Pancreas (tissue), 10 donors: ENCODE data around the gene PPP3R1. TPM values are rescaled to one million over a fixed set of nuclear protein-coding genes. Genes with fewer than 3 reads are reported as not detected.
A peak's percentile ranks its signal among the peaks of the same experiment; 100 is the strongest.

Experiments used
- ATAC-seq, 4 donors: fragments of 200-7000 bp; cut with Tn5 transposase; one replicate each; pipeline versions ENCODE4 v1.8.0 to v1.9.1; 2020; ENCODE audit warnings: mild to moderate bottlenecking in 4 of 4, moderate library complexity in 4 of 4
- DNase-seq, 6 donors: peaks; one replicate each; pipeline ENCODE4 v3.0.0-alpha.2; 2020
- FAIRE-seq: peaks from 2 replicates; lab custom pipeline; 2012; peaks lifted over from hg19 to GRCh38; lab: Jason Lieb, UNC
- H3K27ac ChIP-seq, 4 donors: fragments of 200-600 bp; sonication (generic); 1 replicate in 3 of 4; 2 replicates in 1 of 4; pipeline versions ENCODE4 v1.5.0 to v1.8.0; 2020
- H3K27me3 ChIP-seq, 4 donors: fragments of 200-600 bp; one replicate each; pipeline ENCODE4 v1.8.0; 2021
- H3K36me3 ChIP-seq, 3 donors: fragments of 200-600 bp; sonication (generic) in 1 of 3; one replicate each; pipeline versions ENCODE4 v1.5.0 to v1.8.0; 2020 to 2021
- H3K4me1 ChIP-seq, 3 donors: fragments of 200-600 bp; one replicate each; pipeline ENCODE4 v1.8.0; 2021
- H3K4me3 ChIP-seq, 4 donors: fragments of 200-600 bp; sonication (generic) in 2 of 4; one replicate each; pipeline versions ENCODE4 v1.5.0 to v1.8.0; 2020 to 2021
- H3K9me3 ChIP-seq, 4 donors: fragments of 200-600 bp; one replicate each; pipeline ENCODE4 v1.8.0; 2021
- WGBS, 2 donors: extraction: QIAGEN DNeasy Blood & Tissue Kit; methylation state at CpG; one replicate each; pipeline ENCODE4 v1.1.7; 2013; 5-methylcytosine and 5-hydroxymethylcytosine counted together
- intact Hi-C, 3 donors: fragments of 100-400 bp; cut with DNase I; formaldehyde crosslinking; loops; one replicate each; pipeline versions ENCODE4 v1.11.1 to v1.14.2; 2022
- polyA plus RNA-seq, 2 donors: library from polyadenylated mRNA; stranded (reverse); fragments of 200-250 nt; gene quantifications; one replicate each; pipeline ENCODE4 v1.2.3, GENCODE V29; 2013
- total RNA-seq, 6 donors: library from RNA; stranded (reverse); fragmentation: NEBNext Ultra II Directional in 4 of 6; extraction: Animal tissue kit (Norgen Biotek cat#: 25700) in 4 of 6; gene quantifications; one replicate each; pipeline versions ENCODE4 v1.2.1 to v1.2.4, GENCODE V29; 2021 to 2023
- TF ChIP-seq, protein P1 (sequence below), 4 donors: fragments of 200-600 bp; sonication (generic) in 3 of 4; IDR thresholded peaks; one replicate each; pipeline versions ENCODE4 v1.5.0 to v1.8.0; 2021; ENCODE audit warnings: antibody characterized with exemption in 4 of 4
- donor health status: healthy with polysubstance abuse.
- donor health status: DM: no; HTN: no; CAD: no; lungs with moderate emphysema.
- donor health status: DM: no; HTN: no; CAD: no.
- donor health status: control.
- donor health status: control.
- donor health status: Bipolar disorder and iron deficiency.
- donor health status: DM: yes; HTN: yes; CAD: no.
- donor health status: DM: no; HTN: no; CAD: no.
- donor health status: DM: no; HTN: no; CAD: no.
- donor health status: DM: yes; HTN: yes; CAD: no.

The PPP3R1 gene
- total and polyA plus RNA-seq, 8 donors, result 6.1 to 27.4 (median 19.6) TPM

DNA sequence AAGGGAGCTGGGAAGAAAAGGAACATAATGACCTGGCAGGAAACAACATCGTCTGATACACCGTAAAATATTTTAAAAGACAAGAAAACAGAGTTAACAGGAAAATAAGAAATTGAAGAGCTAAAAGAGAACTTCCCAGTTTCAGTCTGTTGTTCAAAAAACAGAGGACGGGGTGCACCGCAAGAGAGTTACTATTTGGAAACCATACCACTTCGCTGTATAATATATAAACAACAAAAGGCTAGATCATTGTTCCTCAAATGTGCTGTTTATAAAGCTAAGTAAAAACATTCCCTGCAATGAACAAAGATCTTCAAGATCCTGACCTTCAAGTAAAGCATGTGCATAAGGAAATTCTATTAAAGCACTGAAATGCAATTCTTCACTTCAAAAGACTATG lies 2.1 kb downstream of the PPP3R1 start:
- TF ChIP-seq, protein P1, sequence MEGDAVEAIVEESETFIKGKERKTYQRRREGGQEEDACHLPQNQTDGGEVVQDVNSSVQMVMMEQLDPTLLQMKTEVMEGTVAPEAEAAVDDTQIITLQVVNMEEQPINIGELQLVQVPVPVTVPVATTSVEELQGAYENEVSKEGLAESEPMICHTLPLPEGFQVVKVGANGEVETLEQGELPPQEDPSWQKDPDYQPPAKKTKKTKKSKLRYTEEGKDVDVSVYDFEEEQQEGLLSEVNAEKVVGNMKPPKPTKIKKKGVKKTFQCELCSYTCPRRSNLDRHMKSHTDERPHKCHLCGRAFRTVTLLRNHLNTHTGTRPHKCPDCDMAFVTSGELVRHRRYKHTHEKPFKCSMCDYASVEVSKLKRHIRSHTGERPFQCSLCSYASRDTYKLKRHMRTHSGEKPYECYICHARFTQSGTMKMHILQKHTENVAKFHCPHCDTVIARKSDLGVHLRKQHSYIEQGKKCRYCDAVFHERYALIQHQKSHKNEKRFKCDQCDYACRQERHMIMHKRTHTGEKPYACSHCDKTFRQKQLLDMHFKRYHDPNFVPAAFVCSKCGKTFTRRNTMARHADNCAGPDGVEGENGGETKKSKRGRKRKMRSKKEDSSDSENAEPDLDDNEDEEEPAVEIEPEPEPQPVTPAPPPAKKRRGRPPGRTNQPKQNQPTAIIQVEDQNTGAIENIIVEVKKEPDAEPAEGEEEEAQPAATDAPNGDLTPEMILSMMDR (IDR thresholded peaks at IDR 0.05), result no peak
- intact Hi-C loops, result no loop called here
- no peaks in the 10 kb centered on the region for H3K36me3 ChIP-seq
- no peak for DNase-seq
- H3K4me1 ChIP-seq, result peaks cover 17 to 32% (median 23%) of the 10 kb centered on the region in 3 donors
- WGBS, 2 donors, result 18 to 21% methylated on average over 5 of the region's 5 CpGs
- no peak for FAIRE-seq
- no peaks in the 10 kb centered on the region for H3K27me3 ChIP-seq
- peak overlapping the region in 2 of 4 donors; percentile 96 for H3K27ac ChIP-seq
- H3K4me3 ChIP-seq, result peak overlapping the region in 3 of 4 donors; percentile 62 to 83 (median 73)
- no peaks in the 10 kb centered on the region for H3K9me3 ChIP-seq
- no peak for ATAC-seq

DNA sequence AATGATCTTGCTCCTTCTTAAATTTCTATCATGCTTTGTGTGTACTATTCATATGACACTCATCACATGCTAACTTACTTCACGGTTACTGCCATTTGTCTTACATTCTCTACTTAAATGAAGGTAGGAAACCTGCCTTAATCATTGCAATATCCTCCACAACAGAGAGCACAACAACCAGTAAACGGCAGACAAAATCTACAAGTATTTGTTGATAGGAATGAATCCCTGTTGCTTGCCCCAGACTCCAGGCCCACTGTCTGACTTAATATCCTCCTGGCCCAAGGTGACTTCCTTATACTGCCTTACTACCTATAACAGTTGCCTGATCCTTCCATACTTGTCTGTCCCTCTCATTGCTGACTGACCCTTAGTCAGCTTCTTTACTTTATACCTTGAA lies 3.5 kb downstream of the PPP3R1 start:
- TF ChIP-seq, protein P1 (IDR thresholded peaks at IDR 0.05), result no peak
- Histone ChIP-seq H3K4me3 (no peak overlapping the region), H3K36me3 (no peaks in the 10 kb centered on the region), H3K4me1 (peaks cover 17 to 27% (median 23%) of the 10 kb centered on the region in 3 donors), H3K27me3 (no peaks in the 10 kb centered on the region), H3K27ac (no peak overlapping the region), H3K9me3 (no peaks in the 10 kb centered on the region)
- FAIRE-seq (no peak), ATAC-seq (no peak), DNase-seq (no peak)
- intact Hi-C loops, result no loop called here
- 59 to 70% methylated on average over 2 of the region's 2 CpGs for WGBS, 2 donors

GRCh38 chr2:68248361-68248760 lies 4.0 kb downstream of the PPP3R1 start:
- Histone ChIP-seq H3K4me1 (peaks cover 17 to 24% (median 23%) of the 10 kb centered on the region in 3 donors), H3K9me3 (no peaks in the 10 kb centered on the region), H3K27ac (no peak overlapping the region), H3K4me3 (no peak overlapping the region), H3K36me3 (no peaks in the 10 kb centered on the region), H3K27me3 (no peaks in the 10 kb centered on the region)
- intact Hi-C loops, result no loop called here
- FAIRE-seq, result no peak
- WGBS, 2 donors, result 61 to 69% methylated on average over 3 of the region's 3 CpGs
- no peak for DNase-seq
- TF ChIP-seq, protein P1 (IDR thresholded peaks at IDR 0.05), result no peak
- ATAC-seq, result no peak

DNA sequence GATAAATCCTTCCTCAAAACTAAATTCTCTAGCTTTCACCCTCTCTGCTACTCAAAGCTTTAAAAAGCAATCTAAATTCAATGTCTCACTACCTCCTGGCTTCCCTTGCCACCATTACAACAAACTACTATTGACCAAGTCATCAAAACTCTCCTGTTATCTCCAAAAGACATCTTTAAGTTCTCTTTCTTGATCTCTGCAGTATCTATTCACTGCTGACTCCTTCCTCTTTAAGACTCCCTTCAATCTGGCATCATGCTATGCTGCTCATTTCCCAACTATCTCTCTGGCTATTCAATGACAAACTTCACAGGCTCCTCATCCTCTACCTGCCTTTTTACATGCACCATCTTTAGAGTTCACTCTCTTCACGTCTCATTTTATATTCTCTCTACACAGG lies 5.9 kb downstream of the PPP3R1 start:
- H3K27ac ChIP-seq, result no peak overlapping the region
- no peak for FAIRE-seq
- no peaks in the 10 kb centered on the region for H3K27me3 ChIP-seq
- 76 to 86% methylated on average over 1 of the region's 1 CpG for WGBS, 2 donors
- DNase-seq, result no peak
- no peak for ATAC-seq
- no peaks in the 10 kb centered on the region for H3K9me3 ChIP-seq
- TF ChIP-seq, protein P1 (IDR thresholded peaks at IDR 0.05), result no peak
- peaks cover 20 to 24% (median 23%) of the 10 kb centered on the region in 3 donors for H3K4me1 ChIP-seq
- H3K36me3 ChIP-seq, result no peaks in the 10 kb centered on the region
- H3K4me3 ChIP-seq, result no peak overlapping the region
- intact Hi-C loops, result no loop called here

- no peaks in the 10 kb centered on the region for H3K27me3 ChIP-seq
- FAIRE-seq, result no peak
- peaks cover 20 to 26% (median 23%) of the 10 kb centered on the region in 3 donors for H3K4me1 ChIP-seq
- TF ChIP-seq, protein P1 (IDR thresholded peaks at IDR 0.05), result no peak
- no peak overlapping the region for H3K4me3 ChIP-seq
- H3K36me3 ChIP-seq, result no peaks in the 10 kb centered on the region
- H3K27ac ChIP-seq, result no peak overlapping the region
- no peaks in the 10 kb centered on the region for H3K9me3 ChIP-seq
- no peak for ATAC-seq
- intact Hi-C loops, result no loop called here
- DNase-seq, result no peak
These were observed 6.7 kb downstream of the PPP3R1 start for GRCh38 chr2:68245672-68246071.
